Activated CD8-positive, alpha-beta memory T cell treated with anti-CD3 and anti-CD28 coated beads for 48 hours (primary cell): Measurements from ENCODE around the gene MOB1A.

Experiments
- DNase-seq, 3 experiments: peaks; one replicate each; pipeline ENCODE4 v3.0.0-alpha.2; 2020; ENCODE audit warnings: low read depth in 2 of 3, low spot score in 2 of 3

MOB1A gene

GRCh38 chr2:74109551-74109950 lies 69.1 kb downstream of the MOB1A start:
- DNase-seq: no peak

GRCh38 chr2:74107071-74107470 lies 71.6 kb downstream of the MOB1A start:
- DNase-seq: no peak

DNA sequence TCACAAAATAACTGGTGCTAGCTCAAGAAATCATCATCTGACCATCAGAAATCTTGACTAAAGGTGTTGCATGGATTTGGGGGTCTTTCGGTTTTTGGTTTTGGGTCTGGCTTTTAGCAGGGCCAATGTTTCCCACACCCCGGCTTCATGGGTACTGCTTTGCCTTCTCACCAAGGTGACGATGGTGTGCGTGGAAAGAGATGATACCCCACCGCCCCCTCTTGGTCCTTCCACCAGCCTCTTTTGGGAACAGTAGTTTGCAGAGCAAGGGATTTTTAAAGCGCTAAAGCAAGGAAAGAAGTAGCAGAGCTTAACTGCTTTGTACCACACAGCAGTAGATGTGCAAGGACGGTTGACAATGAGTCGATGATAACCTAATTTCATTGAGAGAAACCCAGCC lies 73.3 kb downstream of the MOB1A start:
- DNase-seq: no peak

- DNase-seq: no peak
Observed at GRCh38 chr2:74104839-74105238, 73.8 kb downstream of the MOB1A start.

DNA sequence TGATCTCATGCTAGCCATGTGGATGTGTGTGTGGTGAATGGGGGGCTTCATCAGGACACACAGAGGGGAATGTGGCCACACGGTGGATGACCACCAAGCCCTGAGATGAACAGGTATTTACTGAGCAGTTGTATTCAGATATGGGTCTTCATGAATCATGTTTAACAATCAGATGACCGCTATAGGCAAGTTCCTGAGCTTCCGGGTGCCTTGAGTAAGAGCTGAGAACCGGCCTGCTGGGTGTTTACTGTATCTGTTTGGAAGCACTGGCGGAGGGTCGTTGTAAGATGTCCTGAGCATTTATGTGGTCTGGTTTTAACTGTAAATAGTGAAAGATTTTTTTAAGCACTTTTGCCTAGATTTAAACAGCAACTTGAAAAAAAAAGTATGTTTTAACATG lies 74.9 kb downstream of the MOB1A start:
- no peak for DNase-seq
